ENCODE measurements around the gene LMX1B. TPM values are rescaled to one million over a fixed set of nuclear protein-coding genes. Genes with fewer than 3 reads are reported as not detected.

Gene LMX1B
- polyA plus RNA-seq, 1 of the 3 experiments (the other 2 are of a cell fraction) = not detected

DNA sequence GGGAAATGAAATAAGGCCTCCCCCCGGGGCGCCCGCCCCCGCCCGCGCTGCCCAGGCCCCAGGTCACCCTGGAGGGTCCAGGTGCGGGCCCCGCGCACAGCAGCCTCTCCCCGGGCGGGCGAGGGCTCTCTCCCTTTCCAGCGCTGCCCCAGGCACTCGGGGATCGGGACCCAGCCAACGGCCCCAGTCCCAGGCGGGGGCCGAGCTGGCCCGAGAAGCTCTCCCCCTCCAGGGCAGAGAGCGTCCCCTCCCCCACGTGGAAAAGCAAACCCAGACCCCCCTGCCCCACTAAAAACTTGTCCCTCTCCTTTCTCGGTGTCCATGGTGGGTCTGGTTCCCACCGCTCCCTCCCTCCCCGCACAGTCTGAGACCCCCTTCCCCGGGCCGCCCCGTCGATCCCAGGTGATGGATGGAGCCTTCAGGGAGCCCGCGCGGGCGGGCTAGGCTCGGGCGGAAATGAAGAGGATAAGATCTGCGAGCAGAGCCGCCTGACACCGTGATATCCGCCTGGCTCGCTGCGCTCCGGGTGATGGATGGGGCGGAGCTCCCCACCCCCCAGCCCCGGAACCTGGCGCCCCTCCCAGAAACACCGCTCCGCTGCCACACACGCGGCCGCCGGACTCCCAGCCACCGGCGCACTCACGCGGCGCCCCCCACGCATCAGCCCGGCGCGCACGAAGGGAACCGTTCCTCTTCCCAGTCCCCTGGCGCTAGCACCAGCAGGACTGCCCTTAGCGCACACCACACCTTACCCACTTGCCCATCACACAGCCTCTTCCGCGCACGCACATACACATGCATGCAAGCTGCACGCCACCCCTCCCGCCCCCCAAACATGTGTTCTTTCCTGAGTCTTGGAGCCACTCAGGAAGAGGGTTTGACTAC, 109.4 kb downstream of the LMX1B start:
- H3K4me3 ChIP-seq (ENCODE audit: low read depth in 2 of 2, low read length in 1 of 2) = peak overlapping the region; percentile 52 to 54; a peak in 3 of 4 replicates
- peak overlapping the region; percentile 47; the same call in 1 of the 2 replicates for H3K9ac ChIP-seq
- peak overlapping the region; percentile 79; the same call in 1 of the 2 replicates for H2AFZ ChIP-seq (ENCODE audit: low read depth)
- H3K9me2 ChIP-seq = no peaks in the 10 kb centered on the region
- H3K36me3 ChIP-seq (replicated peaks in 1 of 2; ENCODE audit: control insufficient read depth in 1 of 2, insufficient read depth in 2 of 2, low read length in 1 of 2) = no peaks in the 10 kb centered on the region
- peaks cover 10 to 34% of the 10 kb centered on the region in 2 experiments; a peak in 2 of 4 replicates for H3K4me1 ChIP-seq (ENCODE audit: control insufficient read depth in 1 of 2, insufficient read depth in 2 of 2, low read depth in 1 of 2, low read length in 1 of 2)
- no peaks in the 10 kb centered on the region for H3F3A ChIP-seq (replicated peaks; ENCODE audit: insufficient read depth)
- H3K9me3 ChIP-seq = no peaks in the 10 kb centered on the region
- peak overlapping the region in 1 of 2 experiments; percentile 94; a peak in 2 of 4 replicates for H3K27ac ChIP-seq (ENCODE audit: low read depth in 2 of 2, low read length in 1 of 2)
- DNase-seq = peak; percentile 87
- H3K4me2 ChIP-seq = peak overlapping the region; percentile 67
- H3K27me3 ChIP-seq (ENCODE audit: insufficient read depth) = peaks cover 12% of the 10 kb centered on the region; the same call in 1 of the 2 replicates
- WGBS (ENCODE audit: low lambda C conversion rate) = 11% methylated on average over 25 of the region's 68 CpGs
- ChIA-PET CTCF (interaction anchor here (1.0 to 3.0 kb wide), 5 partner anchors 18 to 224 kb away, joined by 3 to 15 read pairs (median 8); no protein-coding TSS in a partner anchor), POLR2A (interaction anchor here (1.4 kb wide), 1 partner anchor 18 kb away, joined by 4 read pairs; no protein-coding TSS in a partner anchor)
- TF ChIP-seq, protein P1, sequence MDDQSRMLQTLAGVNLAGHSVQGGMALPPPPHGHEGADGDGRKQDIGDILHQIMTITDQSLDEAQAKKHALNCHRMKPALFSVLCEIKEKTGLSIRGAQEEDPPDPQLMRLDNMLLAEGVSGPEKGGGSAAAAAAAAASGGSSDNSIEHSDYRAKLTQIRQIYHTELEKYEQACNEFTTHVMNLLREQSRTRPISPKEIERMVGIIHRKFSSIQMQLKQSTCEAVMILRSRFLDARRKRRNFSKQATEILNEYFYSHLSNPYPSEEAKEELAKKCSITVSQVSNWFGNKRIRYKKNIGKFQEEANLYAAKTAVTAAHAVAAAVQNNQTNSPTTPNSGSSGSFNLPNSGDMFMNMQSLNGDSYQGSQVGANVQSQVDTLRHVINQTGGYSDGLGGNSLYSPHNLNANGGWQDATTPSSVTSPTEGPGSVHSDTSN (IDR thresholded peaks at IDR 0.05) = peak; percentile 41
- TF ChIP-seq, protein P2, sequence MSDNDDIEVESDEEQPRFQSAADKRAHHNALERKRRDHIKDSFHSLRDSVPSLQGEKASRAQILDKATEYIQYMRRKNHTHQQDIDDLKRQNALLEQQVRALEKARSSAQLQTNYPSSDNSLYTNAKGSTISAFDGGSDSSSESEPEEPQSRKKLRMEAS (IDR thresholded peaks at IDR 0.05; ENCODE audit: low read depth) = no peak; the same call in 1 of the 2 replicates
- TF ChIP-seq GATA2 (CRISPR knock-in tag; IDR thresholded peaks at IDR 0.05) = peak; percentile 75
- no peaks in the 10 kb centered on the region for H3K79me2 ChIP-seq (ENCODE audit: insufficient read depth)
- no peaks in the 10 kb centered on the region for H4K20me1 ChIP-seq (ENCODE audit: insufficient read depth)

DNA sequence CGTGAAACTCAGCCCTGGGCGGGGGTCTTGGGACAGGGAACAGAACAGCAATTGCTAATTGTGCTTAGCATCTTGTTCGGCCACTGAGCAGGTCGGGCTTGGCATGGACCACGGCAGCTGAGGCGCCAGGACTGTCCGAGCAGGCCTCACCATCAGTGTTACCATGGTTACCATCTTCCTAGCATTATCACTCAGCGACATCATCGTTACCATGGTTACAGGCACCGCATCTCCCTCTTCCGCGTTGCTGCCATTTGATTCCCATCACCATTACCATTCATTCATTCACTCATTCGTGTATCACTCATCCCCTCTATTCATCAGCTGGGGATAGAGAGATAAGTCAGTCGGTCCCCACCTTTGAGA, 110.1 kb downstream of the LMX1B start:
- H3K9ac ChIP-seq = no peak overlapping the region
- H3K4me2 ChIP-seq = no peak overlapping the region
- DNase-seq = peak; percentile 84
- POLR2A ChIA-PET = interaction anchor here (1.4 kb wide), 1 partner anchor 19 kb away, joined by 4 read pairs; no protein-coding TSS in a partner anchor
- CTCF ChIA-PET = interaction anchor here (1.0 to 3.0 kb wide), 4 partner anchors 19 to 225 kb away, joined by 3 to 15 read pairs (median 11); no protein-coding TSS in a partner anchor
- H3K9me2 ChIP-seq = no peaks in the 10 kb centered on the region
- no peaks in the 10 kb centered on the region for H3K36me3 ChIP-seq (replicated peaks in 1 of 2; ENCODE audit: control insufficient read depth in 1 of 2, insufficient read depth in 2 of 2, low read length in 1 of 2)
- H3K4me1 ChIP-seq (ENCODE audit: control insufficient read depth in 1 of 2, insufficient read depth in 2 of 2, low read depth in 1 of 2, low read length in 1 of 2) = peaks cover 10 to 34% of the 10 kb centered on the region in 2 experiments; a peak in 2 of 4 replicates
- no peaks in the 10 kb centered on the region for H4K20me1 ChIP-seq (ENCODE audit: insufficient read depth)
- H2AFZ ChIP-seq (ENCODE audit: low read depth) = no peak overlapping the region
- 24% methylated on average over 8 of the region's 14 CpGs for WGBS (ENCODE audit: low lambda C conversion rate)
- no peaks in the 10 kb centered on the region for H3K79me2 ChIP-seq (ENCODE audit: insufficient read depth)
- H3F3A ChIP-seq (replicated peaks; ENCODE audit: insufficient read depth) = no peaks in the 10 kb centered on the region
- TF ChIP-seq, protein P3, sequence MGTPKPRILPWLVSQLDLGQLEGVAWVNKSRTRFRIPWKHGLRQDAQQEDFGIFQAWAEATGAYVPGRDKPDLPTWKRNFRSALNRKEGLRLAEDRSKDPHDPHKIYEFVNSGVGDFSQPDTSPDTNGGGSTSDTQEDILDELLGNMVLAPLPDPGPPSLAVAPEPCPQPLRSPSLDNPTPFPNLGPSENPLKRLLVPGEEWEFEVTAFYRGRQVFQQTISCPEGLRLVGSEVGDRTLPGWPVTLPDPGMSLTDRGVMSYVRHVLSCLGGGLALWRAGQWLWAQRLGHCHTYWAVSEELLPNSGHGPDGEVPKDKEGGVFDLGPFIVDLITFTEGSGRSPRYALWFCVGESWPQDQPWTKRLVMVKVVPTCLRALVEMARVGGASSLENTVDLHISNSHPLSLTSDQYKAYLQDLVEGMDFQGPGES (IDR thresholded peaks at IDR 0.05; ENCODE audit: low read depth, low read length) = no peak
- TF ChIP-seq GATA2 (CRISPR knock-in tag; IDR thresholded peaks at IDR 0.05) (peak; percentile 94), MXI1 (IDR thresholded peaks at IDR 0.05; ENCODE audit: low read depth, low read length) (peak; percentile 76), RAD21 (IDR thresholded peaks at IDR 0.05; ENCODE audit: low read length) (no peak), JUND (IDR thresholded peaks at IDR 0.05) (no peak), RFX5 (IDR thresholded peaks at IDR 0.05; ENCODE audit: low read length) (peak; percentile 50; the same call in 1 of the 2 replicates), NFIC (IDR thresholded peaks at IDR 0.05; ENCODE audit: borderline replicate concordance) (no peak), RCOR1 (IDR thresholded peaks at IDR 0.05; ENCODE audit: low read length) (peak; percentile 23; the same call in 1 of the 2 replicates)
- TF ChIP-seq, protein P1 (IDR thresholded peaks at IDR 0.05) = no peak
- TF ChIP-seq, protein P4, sequence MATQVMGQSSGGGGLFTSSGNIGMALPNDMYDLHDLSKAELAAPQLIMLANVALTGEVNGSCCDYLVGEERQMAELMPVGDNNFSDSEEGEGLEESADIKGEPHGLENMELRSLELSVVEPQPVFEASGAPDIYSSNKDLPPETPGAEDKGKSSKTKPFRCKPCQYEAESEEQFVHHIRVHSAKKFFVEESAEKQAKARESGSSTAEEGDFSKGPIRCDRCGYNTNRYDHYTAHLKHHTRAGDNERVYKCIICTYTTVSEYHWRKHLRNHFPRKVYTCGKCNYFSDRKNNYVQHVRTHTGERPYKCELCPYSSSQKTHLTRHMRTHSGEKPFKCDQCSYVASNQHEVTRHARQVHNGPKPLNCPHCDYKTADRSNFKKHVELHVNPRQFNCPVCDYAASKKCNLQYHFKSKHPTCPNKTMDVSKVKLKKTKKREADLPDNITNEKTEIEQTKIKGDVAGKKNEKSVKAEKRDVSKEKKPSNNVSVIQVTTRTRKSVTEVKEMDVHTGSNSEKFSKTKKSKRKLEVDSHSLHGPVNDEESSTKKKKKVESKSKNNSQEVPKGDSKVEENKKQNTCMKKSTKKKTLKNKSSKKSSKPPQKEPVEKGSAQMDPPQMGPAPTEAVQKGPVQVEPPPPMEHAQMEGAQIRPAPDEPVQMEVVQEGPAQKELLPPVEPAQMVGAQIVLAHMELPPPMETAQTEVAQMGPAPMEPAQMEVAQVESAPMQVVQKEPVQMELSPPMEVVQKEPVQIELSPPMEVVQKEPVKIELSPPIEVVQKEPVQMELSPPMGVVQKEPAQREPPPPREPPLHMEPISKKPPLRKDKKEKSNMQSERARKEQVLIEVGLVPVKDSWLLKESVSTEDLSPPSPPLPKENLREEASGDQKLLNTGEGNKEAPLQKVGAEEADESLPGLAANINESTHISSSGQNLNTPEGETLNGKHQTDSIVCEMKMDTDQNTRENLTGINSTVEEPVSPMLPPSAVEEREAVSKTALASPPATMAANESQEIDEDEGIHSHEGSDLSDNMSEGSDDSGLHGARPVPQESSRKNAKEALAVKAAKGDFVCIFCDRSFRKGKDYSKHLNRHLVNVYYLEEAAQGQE (IDR thresholded peaks at IDR 0.05; ENCODE audit: low read depth, low read length) = no peak
- TF ChIP-seq, protein P5, sequence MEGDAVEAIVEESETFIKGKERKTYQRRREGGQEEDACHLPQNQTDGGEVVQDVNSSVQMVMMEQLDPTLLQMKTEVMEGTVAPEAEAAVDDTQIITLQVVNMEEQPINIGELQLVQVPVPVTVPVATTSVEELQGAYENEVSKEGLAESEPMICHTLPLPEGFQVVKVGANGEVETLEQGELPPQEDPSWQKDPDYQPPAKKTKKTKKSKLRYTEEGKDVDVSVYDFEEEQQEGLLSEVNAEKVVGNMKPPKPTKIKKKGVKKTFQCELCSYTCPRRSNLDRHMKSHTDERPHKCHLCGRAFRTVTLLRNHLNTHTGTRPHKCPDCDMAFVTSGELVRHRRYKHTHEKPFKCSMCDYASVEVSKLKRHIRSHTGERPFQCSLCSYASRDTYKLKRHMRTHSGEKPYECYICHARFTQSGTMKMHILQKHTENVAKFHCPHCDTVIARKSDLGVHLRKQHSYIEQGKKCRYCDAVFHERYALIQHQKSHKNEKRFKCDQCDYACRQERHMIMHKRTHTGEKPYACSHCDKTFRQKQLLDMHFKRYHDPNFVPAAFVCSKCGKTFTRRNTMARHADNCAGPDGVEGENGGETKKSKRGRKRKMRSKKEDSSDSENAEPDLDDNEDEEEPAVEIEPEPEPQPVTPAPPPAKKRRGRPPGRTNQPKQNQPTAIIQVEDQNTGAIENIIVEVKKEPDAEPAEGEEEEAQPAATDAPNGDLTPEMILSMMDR (IDR thresholded peaks at IDR 0.05) = no peak
- peak overlapping the region in 1 of 2 experiments; percentile 52; a peak in 1 of 4 replicates for H3K4me3 ChIP-seq (ENCODE audit: low read depth in 2 of 2, low read length in 1 of 2)
- H3K27me3 ChIP-seq (ENCODE audit: insufficient read depth) = peaks cover 12% of the 10 kb centered on the region; the same call in 1 of the 2 replicates
- H3K9me3 ChIP-seq = no peaks in the 10 kb centered on the region
- peak overlapping the region in 1 of 2 experiments; percentile 94; a peak in 2 of 4 replicates for H3K27ac ChIP-seq (ENCODE audit: low read depth in 2 of 2, low read length in 1 of 2)

Measured in SK-N-SH (cell line).